Mononuclear cell (primary cell): Measurements from ENCODE around the gene BPNT1. TPM values are rescaled to one million over a fixed set of nuclear protein-coding genes. Genes with fewer than 3 reads are reported as not detected.
"Not testable (repeated sequence)": the region's sequence is repeated elsewhere in the genome, so short reads cannot be mapped to it uniquely, and the experiment has no call there.

Experiments
- H3K27me3 ChIP-seq: 2 replicates; pipeline ENCODE4 v1.6.0; 2011; ENCODE audit warnings: low read length, control low read depth; ENCODE audit not compliant: insufficient read depth
- H3K4me1 ChIP-seq: 2 replicates; pipeline ENCODE4 v1.5.1; 2011; ENCODE audit warnings: mild to moderate bottlenecking, low read length, control low read depth; ENCODE audit not compliant: insufficient read depth
- H3K4me3 ChIP-seq: 2 replicates; pipeline ENCODE4 v1.5.1; 2011; ENCODE audit warnings: mild to moderate bottlenecking, low read length, moderate library complexity
- H3K9me3 ChIP-seq: 2 replicates; pipeline ENCODE4 v1.5.1; 2011; ENCODE audit warnings: low read depth, mild to moderate bottlenecking, control low read depth, low read length
- total RNA-seq: library from RNA; depleted of rRNA; stranded (reverse); fragments of >200 nt; gene quantifications from one replicate; pipeline ENCODE4 v1.2.3, GENCODE V29; 2012

BPNT1 gene
- total RNA-seq, result 1.2 TPM

GRCh38 chr1:220089650-220090556 is at the start of gene BPNT1:
BPNT1 (minus strand) TSS chr1:220089788; CDS start chr1:220079846, 9,942 bp downstream.
- no peaks in the 10 kb centered on the region for H3K9me3 ChIP-seq
- peak within 1 kb of the TSS; percentile 71 for H3K4me3 ChIP-seq
- no peaks in the 10 kb centered on the region for H3K27me3 ChIP-seq
- H3K4me1 ChIP-seq, result peaks cover 26% of the 10 kb centered on the region

- no peak overlapping the region for H3K4me3 ChIP-seq
- no peaks in the 10 kb centered on the region for H3K9me3 ChIP-seq
- H3K4me1 ChIP-seq, result no peaks in the 10 kb centered on the region
- no peaks in the 10 kb centered on the region for H3K27me3 ChIP-seq
Measured at GRCh38 chr1:220137019-220137786, 47.6 kb upstream of the BPNT1 start.

GRCh38 chr1:220135755-220136154 is 46.2 kb upstream of the BPNT1 start:
- Histone ChIP-seq H3K4me3 (no peak overlapping the region), H3K4me1 (no peaks in the 10 kb centered on the region)

GRCh38 chr1:220129479-220130210 is 40.1 kb upstream of the BPNT1 start:
- no peaks in the 10 kb centered on the region for H3K9me3 ChIP-seq
- H3K27me3 ChIP-seq, result no peaks in the 10 kb centered on the region
- no peaks in the 10 kb centered on the region for H3K4me1 ChIP-seq
- no peak overlapping the region for H3K4me3 ChIP-seq

More at GRCh38 chr1:220135755-220136154, 46.2 kb upstream of the BPNT1 start:
- no peaks in the 10 kb centered on the region for H3K27me3 ChIP-seq
- H3K9me3 ChIP-seq, result no peaks in the 10 kb centered on the region

- Histone ChIP-seq H3K4me1 (no peaks in the 10 kb centered on the region), H3K4me3 (no peak overlapping the region), H3K27me3 (no peaks in the 10 kb centered on the region), H3K9me3 (no peaks in the 10 kb centered on the region)
Measured at GRCh38 chr1:220127076-220127475, 37.5 kb upstream of the BPNT1 start.

- Histone ChIP-seq H3K9me3 (no peaks in the 10 kb centered on the region), H3K4me1 (no peaks in the 10 kb centered on the region), H3K27me3 (no peaks in the 10 kb centered on the region), H3K4me3 (no peak overlapping the region)
Measured at GRCh38 chr1:220124542-220124941, 35.0 kb upstream of the BPNT1 start.

- H3K9me3 ChIP-seq, result no peaks in the 10 kb centered on the region
- no peak overlapping the region for H3K4me3 ChIP-seq
- H3K4me1 ChIP-seq, result no peaks in the 10 kb centered on the region
- H3K27me3 ChIP-seq, result no peaks in the 10 kb centered on the region
Measured at GRCh38 chr1:220123889-220124288, 34.3 kb upstream of the BPNT1 start.

- H3K9me3 ChIP-seq, result no peaks in the 10 kb centered on the region
- H3K4me3 ChIP-seq, result no peak overlapping the region
- no peaks in the 10 kb centered on the region for H3K27me3 ChIP-seq
- no peaks in the 10 kb centered on the region for H3K4me1 ChIP-seq
Measured at GRCh38 chr1:220123066-220123465, 33.5 kb upstream of the BPNT1 start.

GRCh38 chr1:220121791-220122530 is 32.4 kb upstream of the BPNT1 start:
- Histone ChIP-seq H3K9me3 (no peaks in the 10 kb centered on the region), H3K27me3 (no peaks in the 10 kb centered on the region), H3K4me1 (no peaks in the 10 kb centered on the region), H3K4me3 (no peak overlapping the region)

GRCh38 chr1:220119043-220119512 is 29.5 kb upstream of the BPNT1 start:
- H3K4me1 ChIP-seq, result no peaks in the 10 kb centered on the region
- H3K4me3 ChIP-seq, result no peak overlapping the region
- H3K27me3 ChIP-seq, result no peaks in the 10 kb centered on the region
- H3K9me3 ChIP-seq, result no peaks in the 10 kb centered on the region

GRCh38 chr1:220113136-220113695 is 23.6 kb upstream of the BPNT1 start:
- no peak overlapping the region for H3K4me3 ChIP-seq
- no peaks in the 10 kb centered on the region for H3K9me3 ChIP-seq
- H3K27me3 ChIP-seq, result no peaks in the 10 kb centered on the region
- H3K4me1 ChIP-seq, result no peaks in the 10 kb centered on the region

- H3K4me1 ChIP-seq, H3K9me3 ChIP-seq, H3K4me3 ChIP-seq, H3K27me3 ChIP-seq: not testable (repeated sequence)
Measured at GRCh38 chr1:220112600-220112999, 23.0 kb upstream of the BPNT1 start.

- not testable (repeated sequence) for H3K27me3 ChIP-seq, H3K4me1 ChIP-seq, H3K4me3 ChIP-seq, H3K9me3 ChIP-seq
Measured at GRCh38 chr1:220110473-220110872, 20.9 kb upstream of the BPNT1 start.

- Histone ChIP-seq H3K4me1 (peaks cover 9% of the 10 kb centered on the region), H3K4me3 (no peak overlapping the region), H3K27me3 (no peaks in the 10 kb centered on the region), H3K9me3 (no peaks in the 10 kb centered on the region)
Measured at GRCh38 chr1:220099826-220100225, 10.2 kb upstream of the BPNT1 start.
